Measurements from ENCODE around the gene AMBP.

DNA sequence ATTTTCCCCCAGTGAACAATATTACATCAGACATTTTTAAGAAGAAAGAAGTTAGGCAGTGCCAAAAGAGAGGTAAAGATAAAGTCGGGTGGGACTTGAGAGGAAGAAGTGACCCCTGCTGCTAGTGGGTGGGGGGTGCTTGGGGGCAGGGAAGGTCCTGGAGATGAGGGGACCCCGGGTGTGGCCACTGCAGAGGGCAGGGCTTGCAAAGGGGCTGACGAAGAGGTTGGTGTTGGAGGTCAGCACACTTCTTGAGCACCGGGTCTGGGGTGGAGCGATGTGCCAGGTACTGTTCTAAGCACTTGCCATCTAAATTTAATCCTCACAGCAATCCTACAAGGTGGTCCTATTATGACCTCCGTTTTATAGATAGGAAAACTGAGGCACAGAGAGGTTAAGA is 62.0 kb downstream of the AMBP start:
- TF ChIP-seq EZH2 (optimal IDR thresholded peaks at IDR 0.05; ENCODE audit: low read depth, low read length) = no peak
- TF ChIP-seq, protein P1, sequence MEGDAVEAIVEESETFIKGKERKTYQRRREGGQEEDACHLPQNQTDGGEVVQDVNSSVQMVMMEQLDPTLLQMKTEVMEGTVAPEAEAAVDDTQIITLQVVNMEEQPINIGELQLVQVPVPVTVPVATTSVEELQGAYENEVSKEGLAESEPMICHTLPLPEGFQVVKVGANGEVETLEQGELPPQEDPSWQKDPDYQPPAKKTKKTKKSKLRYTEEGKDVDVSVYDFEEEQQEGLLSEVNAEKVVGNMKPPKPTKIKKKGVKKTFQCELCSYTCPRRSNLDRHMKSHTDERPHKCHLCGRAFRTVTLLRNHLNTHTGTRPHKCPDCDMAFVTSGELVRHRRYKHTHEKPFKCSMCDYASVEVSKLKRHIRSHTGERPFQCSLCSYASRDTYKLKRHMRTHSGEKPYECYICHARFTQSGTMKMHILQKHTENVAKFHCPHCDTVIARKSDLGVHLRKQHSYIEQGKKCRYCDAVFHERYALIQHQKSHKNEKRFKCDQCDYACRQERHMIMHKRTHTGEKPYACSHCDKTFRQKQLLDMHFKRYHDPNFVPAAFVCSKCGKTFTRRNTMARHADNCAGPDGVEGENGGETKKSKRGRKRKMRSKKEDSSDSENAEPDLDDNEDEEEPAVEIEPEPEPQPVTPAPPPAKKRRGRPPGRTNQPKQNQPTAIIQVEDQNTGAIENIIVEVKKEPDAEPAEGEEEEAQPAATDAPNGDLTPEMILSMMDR (IDR thresholded peaks at IDR 0.05; ENCODE audit: low read length) = no peak

All from MM.1S (cell line).